GM12801 (cell line): ENCODE data around the gene SLC35D1.

Experiments used
- CTCF ChIP-seq: IDR thresholded peaks from one replicate; pipeline ENCODE4 v1.5.1; 2011; ENCODE audit warnings: control low read depth; ENCODE audit not compliant: insufficient read length; ENCODE audit errors: extremely low read depth

SLC35D1 gene

DNA sequence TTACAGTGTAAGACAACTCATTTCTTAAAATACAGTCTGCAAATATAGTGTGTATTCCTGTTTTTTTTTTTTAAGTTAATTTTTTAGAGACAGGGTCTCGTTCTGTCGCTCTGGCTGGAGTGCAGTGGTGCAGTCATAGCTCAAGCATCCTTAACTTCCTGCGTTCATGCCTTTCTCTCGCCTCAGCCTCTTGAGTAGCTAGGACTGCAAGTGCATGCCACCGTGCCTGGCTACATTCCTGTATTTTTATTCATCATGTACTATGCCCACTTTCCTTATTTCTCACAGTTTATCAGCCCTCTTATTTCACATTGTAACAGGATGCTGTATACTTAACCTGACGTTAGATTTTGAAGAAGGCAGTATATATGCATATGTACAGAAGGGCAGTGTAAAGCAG, 102.4 kb downstream of the SLC35D1 start:
- no peak for TF ChIP-seq CTCF
